ENCODE results near the gene CYB5R3.
"Not testable (repeated sequence)": the region's sequence is repeated elsewhere in the genome, so short reads cannot be mapped to it uniquely, and the experiment has no call there.

The CYB5R3 gene

DNA sequence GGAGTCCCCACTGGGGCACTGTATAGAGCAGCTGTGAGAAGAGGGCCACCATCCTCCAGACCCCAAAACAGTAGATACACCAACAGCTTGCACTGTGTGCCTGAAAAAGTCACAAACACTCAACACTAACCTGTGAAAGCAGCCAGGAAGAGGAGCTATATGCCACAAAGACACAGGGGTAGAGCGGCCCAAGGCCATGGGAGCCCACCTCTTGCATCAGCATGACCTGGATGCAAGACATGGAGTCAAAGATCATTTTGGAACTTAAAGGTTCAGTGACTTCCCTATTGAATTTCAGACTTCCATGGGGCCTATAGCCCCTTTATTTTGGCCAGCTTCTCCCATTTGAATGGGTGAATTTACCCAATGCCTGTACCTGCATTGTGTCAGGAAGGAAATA is 29.7 kb upstream of the CYB5R3 start:
- no peak for DNase-seq (ENCODE audit: low spot score)

DNA sequence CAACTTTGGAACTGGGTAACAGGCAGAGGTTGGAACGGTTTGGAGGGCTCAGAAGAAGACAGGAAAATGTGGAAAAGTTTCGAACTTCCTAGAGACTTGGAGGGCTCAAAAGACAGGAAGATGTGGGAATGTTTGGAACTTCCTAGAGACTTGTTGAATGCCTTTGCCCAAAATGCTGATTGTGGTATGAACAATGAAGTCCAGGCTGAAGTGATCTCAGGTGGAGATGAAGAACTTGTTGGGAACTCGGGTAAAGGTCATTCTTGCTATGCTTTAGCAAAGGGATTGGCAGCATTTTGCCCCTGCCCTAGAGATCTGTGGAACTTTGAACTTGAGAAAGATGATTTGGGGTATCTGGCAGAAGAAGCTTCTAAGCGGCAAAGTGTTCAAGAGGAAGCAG is 28.7 kb upstream of the CYB5R3 start:
- DNase-seq (ENCODE audit: low spot score), result not testable (repeated sequence)

DNA sequence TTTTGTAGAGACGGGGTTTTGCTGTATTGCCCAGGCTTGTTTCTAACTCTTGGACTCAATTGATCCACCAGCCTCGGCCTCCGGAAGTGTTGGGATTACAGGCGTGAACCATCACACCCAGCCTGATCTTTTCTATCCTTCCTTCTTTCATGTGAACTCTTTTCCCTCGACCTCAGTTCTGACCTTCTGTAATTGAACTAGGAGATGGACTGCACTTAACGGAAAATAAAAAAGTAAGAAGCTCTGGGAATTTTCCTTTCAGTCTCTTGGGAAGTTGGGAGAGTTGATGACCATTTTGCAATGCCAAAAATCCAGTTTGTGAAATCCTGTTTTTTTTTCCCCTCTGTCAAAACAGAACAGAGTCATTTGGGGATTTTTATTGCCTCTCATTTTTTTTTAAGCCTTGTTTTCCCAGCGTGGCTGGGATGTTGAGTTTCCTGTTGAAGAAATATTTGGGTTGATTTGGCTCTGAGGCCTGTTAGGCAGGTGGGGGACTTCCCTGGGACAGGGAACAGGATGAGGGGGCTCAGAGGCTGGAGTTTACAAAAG is 26.9 kb upstream of the CYB5R3 start:
- no peak for DNase-seq (ENCODE audit: low spot score)

DNA sequence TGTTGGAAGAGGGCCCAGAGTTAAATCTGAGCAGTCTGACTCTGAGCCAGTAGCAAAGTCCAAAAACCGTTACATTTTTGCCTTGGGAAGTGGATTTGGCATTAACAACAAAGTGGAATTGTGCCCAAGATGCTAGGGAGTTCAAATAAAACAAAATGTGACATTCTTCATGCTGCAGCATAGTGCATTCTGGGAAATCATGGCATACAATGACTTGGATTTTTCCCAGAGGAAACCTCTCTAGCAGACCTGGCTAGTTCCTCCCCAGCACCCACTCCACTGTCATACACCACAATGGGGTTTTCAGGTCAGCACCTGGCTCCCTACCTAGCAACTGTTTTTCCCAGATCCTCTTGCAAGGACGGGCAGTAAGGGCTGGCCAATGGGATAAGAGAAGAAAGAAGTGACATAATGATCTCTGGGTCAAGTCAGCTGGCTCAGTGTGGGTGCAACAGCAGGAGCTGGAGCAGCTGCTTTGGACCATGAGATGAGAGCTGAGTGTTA is 24.8 kb upstream of the CYB5R3 start:
- no peak for DNase-seq (ENCODE audit: low spot score)

DNA sequence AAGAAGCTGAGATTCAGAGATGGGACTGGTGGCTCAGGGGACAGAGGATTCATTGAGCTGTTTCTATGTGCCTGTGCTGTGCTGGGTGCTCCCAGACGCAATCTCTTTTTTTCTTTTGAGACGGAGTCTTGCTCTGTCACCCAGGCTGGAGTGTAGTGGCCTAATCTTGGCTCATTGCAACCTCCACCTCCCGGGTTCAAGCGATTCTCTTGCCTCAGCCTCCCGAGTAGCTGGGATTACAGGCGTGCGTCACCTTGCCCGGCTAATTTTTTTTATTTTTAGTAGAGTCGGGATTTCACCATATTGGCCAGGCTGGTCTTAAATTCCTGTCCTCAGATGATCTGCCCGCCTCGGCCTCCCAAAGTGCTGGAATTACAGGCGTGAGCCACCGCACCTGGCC is 23.9 kb upstream of the CYB5R3 start:
- not testable (repeated sequence) for DNase-seq (ENCODE audit: low spot score)

DNA sequence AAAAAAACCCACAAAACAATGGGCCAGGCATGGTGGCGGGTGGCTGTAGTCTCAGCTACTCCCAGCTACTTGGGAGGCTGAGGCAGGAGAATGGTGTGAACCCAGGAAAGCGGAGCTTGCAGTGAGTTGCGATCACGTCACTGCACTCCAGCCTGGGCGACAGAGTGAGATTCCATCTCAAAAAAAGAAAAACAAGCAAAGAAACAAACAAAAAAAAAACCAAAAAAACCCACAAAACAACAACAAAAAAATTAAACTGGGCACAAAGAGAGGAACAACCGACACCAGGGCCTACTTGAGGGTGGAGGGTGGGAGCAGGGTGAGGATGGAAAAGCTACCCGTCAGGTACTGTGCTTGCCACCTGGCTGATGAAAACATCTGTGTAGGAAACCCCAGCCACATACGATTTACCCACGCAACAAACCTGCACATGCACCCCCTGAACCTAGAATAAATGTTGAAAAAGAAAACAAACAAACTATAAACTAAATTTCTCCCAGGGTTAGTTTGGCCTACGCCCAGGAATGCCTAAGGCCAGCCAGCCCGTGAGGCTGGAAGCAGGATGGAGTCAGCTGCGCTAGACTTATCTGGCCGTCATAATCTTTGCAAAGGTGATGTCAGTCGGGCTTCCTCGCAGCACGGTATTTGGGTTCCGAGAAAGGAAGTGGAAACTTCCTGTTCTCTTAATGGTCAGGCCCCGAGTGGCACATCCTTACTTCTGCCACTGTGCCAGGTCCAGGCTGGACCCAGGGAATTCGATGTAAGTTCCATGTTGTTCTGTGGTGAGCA is 21.9 kb upstream of the CYB5R3 start:
- DNase-seq (ENCODE audit: low spot score), result no peak

DNA sequence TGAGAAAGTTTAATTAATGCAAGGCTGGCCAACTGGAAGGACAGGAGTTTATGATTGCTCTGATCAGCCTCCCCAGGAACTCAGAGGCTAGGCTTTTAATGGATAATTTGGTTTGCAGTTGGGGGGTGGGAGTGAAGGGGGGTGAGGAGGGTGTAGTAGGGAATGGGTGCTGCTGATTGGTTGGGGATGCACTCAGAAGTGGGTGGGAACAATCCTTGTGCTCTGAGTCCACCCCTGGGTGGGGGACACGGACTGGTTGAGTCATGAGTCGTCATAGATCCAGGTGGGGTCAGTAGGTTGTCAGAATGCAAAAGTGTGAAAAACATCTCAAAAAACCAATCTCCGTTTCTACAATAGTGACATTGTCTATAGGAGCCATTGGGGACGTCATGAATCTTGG is 20.9 kb upstream of the CYB5R3 start:
- no peak for DNase-seq (ENCODE audit: low spot score)

DNA sequence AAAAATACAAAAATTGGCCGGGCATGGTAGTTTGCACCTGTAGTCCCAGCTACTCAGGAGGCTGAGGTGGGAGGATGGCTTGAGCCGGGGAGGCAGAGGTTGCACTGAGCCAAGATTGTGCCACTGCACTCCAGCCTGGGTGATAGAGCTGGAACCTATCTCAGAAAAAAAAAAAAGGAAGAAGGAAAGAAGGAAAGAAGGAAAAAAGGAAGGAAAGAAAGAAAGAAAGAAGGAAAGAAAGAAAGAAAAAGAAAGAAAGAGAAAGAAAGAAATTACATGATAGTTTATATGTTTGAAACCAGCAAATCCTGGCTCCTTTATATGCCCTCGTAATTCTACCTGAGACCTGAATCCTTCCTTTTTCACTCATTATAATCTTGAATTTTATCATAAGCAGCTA is 17.2 kb upstream of the CYB5R3 start:
- DNase-seq (ENCODE audit: low spot score), result not testable (repeated sequence)

DNA sequence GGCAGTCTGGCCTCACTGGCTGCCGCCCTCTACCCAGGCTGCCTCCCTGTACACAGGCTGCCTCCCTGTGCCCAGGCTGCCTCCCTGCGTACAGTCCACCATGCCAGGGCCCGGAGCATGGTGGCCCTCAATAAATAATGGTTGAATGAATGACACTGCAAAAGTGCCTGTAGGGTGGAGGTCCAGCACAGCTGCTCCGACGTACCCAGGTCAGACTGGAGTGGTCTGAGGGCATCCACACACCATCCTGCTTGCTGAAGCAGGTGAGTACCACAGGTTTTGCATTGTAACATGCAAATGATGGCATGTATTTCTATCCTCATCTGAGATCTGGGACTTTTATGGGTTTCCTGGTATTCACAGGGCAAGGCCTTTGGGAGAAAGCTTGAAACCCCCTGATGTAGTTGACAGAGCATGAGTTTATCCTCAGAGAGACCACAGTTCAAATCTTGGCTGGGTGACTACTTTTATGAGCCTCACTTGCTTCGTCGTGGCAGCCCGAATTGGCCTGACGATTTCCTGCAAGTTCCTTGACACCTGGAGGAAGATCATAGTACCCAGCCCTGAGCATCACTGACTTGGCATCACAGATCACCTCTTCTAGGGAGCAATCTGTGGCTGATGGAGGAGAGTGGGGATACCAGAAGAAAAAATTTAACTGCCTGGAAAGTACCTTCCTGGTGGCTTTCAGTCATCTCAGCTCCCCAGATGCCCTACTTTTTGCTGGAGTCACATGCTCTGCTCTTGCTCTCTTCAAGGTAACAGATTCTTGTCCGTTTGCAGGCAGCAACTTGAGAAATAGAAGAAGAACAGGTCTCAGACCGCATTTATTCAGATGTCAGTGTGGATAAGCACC is 16.0 kb upstream of the CYB5R3 start:
- no peak for DNase-seq (ENCODE audit: low spot score)

DNA sequence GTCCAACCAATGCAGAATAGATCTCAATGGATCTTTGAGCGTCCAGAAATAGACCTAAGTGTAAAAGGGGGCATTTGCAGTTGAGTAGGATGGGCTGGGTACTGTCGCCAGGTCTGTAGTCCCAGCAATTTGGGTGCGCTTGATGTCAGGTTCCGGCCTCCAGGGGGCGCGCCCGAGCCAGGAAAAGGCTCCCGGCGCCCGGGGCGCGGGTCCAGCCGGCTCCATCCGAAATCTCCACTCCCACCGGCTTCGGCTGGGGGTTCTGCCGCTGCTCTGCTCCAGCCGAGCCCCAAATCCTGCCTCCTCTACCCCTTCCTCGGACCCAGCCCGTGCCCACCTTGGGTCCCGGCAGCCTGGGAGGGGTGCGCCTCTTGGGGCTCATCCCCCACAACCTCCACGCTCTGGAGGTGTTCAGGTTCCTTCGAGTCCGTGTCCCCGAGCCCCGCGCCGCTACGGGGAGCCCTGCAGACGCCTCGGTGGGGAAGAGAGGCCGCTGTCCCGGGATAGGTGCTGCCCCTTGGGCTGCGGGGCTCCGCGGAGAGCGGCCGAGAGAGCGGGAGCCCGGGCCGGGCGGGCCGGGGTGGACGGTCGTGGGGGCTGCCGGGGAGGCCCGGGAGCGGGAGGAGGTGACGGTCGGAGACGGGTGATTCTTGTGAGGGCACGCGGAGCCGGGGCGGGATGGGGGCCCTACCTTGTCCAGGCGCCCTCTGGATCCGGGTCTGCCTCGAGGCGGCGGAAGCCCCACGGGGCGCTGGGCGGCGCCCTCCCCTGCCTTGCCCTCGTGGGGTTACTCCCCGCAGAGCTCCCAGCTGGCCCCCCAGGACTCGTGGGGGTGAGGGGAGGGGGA is 13.0 kb upstream of the CYB5R3 start:
- DNase-seq (ENCODE audit: low spot score), result peak; percentile 91

DNA sequence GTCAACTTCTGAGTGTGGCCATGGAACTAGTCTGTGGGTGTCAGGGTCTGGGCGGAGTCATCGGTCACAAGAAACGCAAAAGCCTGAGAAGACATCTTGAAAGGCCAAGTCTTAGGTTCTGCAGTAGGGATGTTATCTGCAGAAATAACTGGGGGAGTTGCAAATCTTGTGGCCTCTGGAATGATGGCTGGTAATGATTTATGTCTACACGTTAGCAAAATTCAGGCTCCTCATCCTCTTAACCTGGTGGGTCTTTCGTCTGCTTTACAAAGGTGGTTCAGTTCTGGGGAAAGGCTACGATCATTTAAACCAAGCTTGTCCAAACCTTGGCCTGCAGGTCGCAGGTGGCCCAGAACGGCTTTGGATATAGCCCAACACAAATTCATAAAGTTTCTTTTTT is 7.4 kb upstream of the CYB5R3 start:
- DNase-seq (ENCODE audit: low spot score), result no peak

DNA sequence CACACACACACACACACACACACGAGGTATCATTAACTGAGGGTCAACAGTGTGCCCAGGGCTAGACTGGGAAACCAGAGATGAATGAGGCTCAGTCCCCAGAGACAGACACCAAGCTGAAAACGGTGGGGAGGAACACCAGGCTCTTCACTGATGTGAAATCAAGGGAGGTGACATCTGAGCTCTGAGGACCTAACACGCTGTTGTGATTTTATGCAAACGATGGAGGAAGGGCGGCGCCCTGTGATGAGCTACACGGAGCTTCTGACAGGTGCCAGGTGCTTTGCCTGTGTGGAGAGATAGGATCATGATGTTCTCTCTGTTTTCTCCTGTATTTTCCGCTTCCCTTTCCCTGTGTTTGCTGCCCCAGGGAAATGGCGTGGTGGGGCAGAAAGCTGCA is 6.5 kb upstream of the CYB5R3 start:
- no peak for DNase-seq (ENCODE audit: low spot score)

DNA sequence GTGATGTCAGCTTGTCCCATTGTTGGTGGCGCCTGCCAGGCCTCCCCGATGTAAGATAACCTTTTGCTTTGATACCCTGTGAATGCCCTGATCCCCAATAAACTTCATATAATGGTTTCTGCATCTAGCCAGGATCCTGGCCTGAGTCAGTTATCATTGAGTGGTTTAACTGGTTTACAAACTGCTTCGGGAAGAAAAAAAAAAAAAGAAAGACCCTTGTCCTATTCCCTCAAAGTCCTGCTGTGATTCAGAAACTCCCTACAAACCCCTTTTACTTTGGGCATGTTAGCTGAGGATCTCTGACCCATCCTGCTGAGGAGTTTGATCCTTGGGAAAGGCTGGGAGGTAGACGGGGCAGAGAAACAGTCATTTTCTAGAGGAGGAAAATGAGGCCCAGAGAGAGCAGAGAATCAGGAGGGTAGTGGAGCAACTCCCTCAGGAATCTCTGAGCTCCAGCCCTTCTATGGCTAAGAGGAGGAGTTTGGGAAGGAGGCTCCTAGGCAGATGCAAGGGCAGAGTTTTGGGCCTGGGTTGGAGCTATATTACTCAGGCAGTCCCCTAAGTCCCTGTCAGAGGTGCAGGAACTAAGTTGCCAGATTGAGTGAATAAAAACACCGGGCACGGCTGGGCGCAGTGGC is 5.4 kb upstream of the CYB5R3 start:
- no peak for DNase-seq (ENCODE audit: low spot score)

DNA sequence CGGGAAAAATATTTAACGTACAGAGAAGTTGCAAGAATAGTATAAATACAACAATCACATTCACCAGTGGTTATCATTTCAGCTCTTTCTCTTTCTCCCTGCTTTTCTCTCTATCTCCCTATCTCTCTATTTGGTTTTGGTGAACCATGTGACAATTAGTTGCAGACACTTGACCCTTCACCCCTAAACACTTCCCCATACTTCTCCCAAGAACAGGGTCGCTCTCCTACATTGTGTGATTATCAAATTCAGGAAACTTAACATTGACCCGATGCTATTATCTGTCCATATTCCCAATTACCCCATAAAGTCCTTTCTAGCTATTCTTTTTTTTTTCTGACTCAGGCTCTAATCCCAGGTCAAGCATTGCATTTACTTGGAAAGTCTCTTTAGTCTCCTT is 4.8 kb upstream of the CYB5R3 start:
- DNase-seq (ENCODE audit: low spot score), result no peak

DNA sequence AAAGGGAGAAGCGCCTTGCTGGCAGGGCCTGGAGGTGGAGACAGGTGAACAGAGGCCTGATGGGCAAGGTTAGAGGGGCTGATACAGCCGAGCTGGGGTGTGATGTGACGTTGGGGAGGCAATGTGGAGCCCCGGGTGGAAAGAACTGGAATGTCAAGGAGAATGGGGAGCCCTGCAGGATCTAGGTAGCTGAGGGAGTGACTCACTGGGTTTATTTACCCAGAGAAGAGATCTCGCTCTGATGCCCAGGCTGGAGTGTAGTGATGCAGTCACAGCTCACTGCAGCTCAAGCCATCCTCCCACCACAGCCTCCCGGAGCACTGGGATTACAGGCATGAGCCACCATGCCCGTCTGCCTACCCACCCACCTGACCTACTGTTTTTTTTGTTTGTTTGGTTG is 1.9 kb upstream of the CYB5R3 start:
- peak; percentile 50 for DNase-seq (ENCODE audit: low spot score)

DNA sequence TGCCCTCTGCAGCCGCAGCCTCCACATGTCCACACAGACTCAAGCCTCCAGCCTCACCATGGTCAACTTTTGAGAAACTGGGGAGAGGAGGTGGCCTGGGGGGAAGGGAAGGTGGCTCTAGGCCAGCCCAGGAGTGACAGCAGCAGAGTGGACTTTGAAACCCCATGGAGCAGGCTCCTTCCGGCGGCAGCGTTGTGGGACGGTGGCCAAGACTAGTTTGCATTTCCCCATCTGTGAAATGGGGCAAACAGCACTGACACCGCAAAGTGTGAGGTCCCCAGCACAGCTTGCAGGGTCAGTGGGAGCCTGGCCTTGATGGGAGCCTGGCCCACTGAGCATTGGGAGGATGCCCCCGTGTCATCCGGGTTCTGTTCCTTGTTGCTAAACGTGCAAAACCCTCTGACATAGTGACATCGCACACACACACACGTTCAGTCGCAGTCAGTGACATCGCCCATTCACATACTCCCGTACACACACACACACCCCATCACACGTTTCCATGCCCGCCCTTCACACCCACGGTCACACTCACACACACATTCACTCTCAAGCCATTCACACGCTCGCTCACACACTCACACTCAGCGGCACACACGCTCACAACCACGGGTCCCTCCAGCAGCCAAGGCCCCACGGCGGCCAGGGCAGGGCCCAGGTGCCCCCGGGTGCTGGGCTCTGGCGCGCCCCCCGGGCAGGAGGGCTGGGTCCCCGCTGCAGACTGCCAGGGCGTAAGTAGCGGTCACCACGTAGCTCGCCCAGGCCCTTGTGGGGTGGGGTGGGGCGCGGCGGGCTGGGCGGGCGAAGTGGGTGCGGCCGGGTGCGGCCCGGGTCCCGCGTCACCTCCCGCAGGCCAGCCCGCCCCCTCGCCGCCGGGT is 585 bp downstream of the CYB5R3 start:
- DNase-seq (ENCODE audit: low spot score), result peak; percentile 77

DNA sequence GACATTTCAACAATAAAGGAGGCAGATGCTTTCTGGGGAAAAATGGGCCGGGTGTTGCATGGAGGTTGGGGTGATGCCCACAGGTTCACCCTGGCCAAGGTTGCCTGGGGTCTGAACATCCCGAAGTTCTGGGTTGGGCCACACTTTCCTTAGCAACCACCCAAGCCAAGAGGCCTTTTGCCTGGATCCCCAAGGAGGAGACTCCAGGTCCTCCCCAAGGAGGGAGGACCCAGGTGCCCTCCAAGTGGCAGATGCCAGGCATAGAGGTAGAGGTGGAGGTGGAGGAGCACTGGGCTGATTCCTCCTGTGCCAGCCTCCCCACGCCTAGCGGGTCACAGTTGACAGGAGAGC is 1.2 kb downstream of the CYB5R3 start:
- DNase-seq (ENCODE audit: low spot score), result no peak

DNA sequence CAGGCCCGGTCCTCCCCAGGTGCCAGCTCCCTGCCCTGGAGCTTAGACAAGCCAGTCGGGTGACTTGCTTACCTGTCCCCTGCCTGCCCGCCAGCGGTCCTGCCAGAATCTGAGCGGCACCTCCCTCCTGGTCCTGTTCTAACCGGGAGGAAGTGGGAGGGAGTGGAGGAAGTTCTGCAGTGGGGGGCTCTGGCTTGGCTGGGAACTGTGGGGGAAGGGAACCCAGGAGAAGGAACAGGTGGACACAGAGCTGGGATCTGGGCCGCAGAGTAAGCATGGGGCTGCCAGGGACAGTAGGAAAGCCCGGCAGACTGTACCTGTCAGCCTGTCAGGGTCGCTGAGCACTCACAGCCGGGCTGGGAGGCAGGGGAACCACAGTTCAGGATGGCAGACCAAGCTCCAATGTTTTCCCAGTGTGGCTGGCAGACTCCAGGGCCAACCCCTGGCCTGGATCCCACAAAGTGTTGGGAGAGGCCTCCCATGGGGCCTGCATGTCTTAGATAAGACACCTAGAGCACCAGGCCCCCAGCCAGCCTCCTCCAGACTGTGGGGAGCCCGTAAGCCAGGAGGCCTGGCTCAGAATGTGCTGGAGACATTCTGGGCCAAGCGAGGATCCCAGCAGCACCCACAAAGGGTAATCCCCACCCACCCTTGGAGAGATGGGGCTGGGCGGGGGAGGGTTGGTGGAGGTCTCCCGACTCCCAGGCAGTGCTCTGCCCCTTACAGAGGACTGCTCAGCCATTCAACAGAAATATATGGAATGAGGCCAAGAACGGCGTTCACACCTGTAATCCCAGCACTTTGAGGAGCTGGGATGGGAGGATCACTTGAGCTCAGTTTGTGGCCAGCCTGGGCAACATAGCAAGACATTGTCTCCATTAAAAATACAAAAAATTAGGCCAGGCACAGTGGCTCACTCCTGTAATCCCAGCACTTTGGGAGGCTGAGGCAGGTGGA is 2.3 kb downstream of the CYB5R3 start:
- no peak for DNase-seq (ENCODE audit: low spot score)

DNA sequence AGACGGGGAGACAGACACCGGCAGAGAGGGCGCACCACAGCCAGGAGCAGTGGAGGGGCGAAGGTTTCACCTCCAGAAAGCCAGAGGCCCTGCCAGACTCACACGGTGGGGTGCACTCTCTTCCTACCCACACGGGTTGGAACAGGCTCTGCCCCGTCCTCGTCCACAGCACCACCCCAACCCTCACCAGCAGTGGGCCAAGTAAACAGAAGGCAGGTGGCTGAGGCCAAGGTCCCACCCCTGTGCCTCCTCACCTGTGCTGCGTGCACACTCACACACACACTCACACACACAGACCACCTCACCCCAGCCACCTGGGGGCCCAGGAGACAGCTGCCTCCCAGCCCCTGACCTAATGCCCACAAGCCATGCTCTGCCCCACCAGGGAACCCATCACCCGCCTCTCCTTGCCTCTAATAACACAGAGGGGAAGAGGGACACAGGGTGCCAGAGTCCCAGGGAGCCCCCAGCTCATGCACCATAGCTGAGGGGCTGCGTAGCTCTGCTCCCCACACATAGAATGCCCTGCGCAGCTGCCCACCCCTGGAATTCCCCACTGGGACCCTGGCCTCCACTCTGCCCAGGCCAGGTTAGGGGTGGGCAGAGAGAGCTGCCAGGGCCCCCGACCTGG is 3.1 kb downstream of the CYB5R3 start:
- no peak for DNase-seq (ENCODE audit: low spot score)

Data from AG08396 (cell line).